HG03520 (cell line): ENCODE measurements around the gene QRICH2.
"Not testable (repeated sequence)": the region's sequence is repeated elsewhere in the genome, so short reads cannot be mapped to it uniquely, and the experiment has no call there.

Source experiments
- ATAC-seq: cut with Tn5 transposase; IDR thresholded peaks from one replicate; pipeline ENCODE4 v1.9.1; 2021; ENCODE audit warnings: mild to moderate bottlenecking, moderate library complexity; ENCODE audit not compliant: unreplicated experiment

Gene QRICH2

GRCh38 chr17:76333673-76334505, 25.8 kb upstream of the QRICH2 start:
- no peak for ATAC-seq

GRCh38 chr17:76331083-76331482, 23.0 kb upstream of the QRICH2 start:
- no peak for ATAC-seq

- ATAC-seq, result no peak
These were observed 21.6 kb upstream of the QRICH2 start for GRCh38 chr17:76329664-76330063.

- ATAC-seq, result no peak
These were observed 19.6 kb upstream of the QRICH2 start for GRCh38 chr17:76327696-76328095.

GRCh38 chr17:76326306-76326705, 18.2 kb upstream of the QRICH2 start:
- ATAC-seq, result no peak

- no peak for ATAC-seq
These were observed 10.5 kb upstream of the QRICH2 start for GRCh38 chr17:76318586-76318985.

- no peak for ATAC-seq
These were observed 9.5 kb upstream of the QRICH2 start for GRCh38 chr17:76317535-76317934.

GRCh38 chr17:76314392-76315227, 6.5 kb upstream of the QRICH2 start:
- no peak for ATAC-seq

GRCh38 chr17:76312735-76313134, 4.7 kb upstream of the QRICH2 start:
- ATAC-seq, result no peak

GRCh38 chr17:76309461-76309860, 1.4 kb upstream of the QRICH2 start:
- ATAC-seq, result no peak

- no peak for ATAC-seq
These were observed 644 bp downstream of the QRICH2 start for GRCh38 chr17:76307299-76307965.

GRCh38 chr17:76305135-76305454, 3.0 kb downstream of the QRICH2 start:
- not testable (repeated sequence) for ATAC-seq

GRCh38 chr17:76304226-76305134, 3.6 kb downstream of the QRICH2 start:
- ATAC-seq, result no peak

- ATAC-seq, result no peak
These were observed 10.6 kb downstream of the QRICH2 start for GRCh38 chr17:76297436-76297835.

GRCh38 chr17:76296889-76297288, 11.2 kb downstream of the QRICH2 start:
- ATAC-seq, result no peak

- ATAC-seq, result no peak
These were observed 11.9 kb downstream of the QRICH2 start for GRCh38 chr17:76296186-76296585.

GRCh38 chr17:76293106-76293505, 15.0 kb downstream of the QRICH2 start:
- no peak for ATAC-seq

GRCh38 chr17:76292567-76292966, 15.5 kb downstream of the QRICH2 start:
- ATAC-seq, result no peak

GRCh38 chr17:76281573-76282371, 26.3 kb downstream of the QRICH2 start:
- ATAC-seq, result no peak

GRCh38 chr17:76280650-76281049, 27.4 kb downstream of the QRICH2 start:
- no peak for ATAC-seq
